Stomach (tissue), 9 donors: Measurements from ENCODE around the gene RWDD3. TPM values are rescaled to one million over a fixed set of nuclear protein-coding genes. Genes with fewer than 3 reads are reported as not detected.

ENCODE experiments used
- DNase-seq, 2 donors: peaks; one replicate each; pipeline versions ENCODE4 v3.0.0 to v3.0.0-alpha.2; 2013 to 2019
- H3K27ac ChIP-seq, 5 donors: fragments of 200-600 bp in 4 of 5; sonication (generic) in 4 of 5; one replicate each; pipeline ENCODE4 v1.5.1; 2013 to 2019; ENCODE audit warnings: mild to moderate bottlenecking in 1 of 5, moderate library complexity in 1 of 5
- H3K27me3 ChIP-seq, 3 donors: fragments of 200-600 bp; sonication (generic); one replicate each; pipeline ENCODE4 v1.5.1; 2017 to 2019; ENCODE audit warnings: mixed run types in 1 of 3
- H3K36me3 ChIP-seq, 4 donors: fragments of 200-600 bp; sonication (generic); 1 replicate in 3 of 4; 2 replicates in 1 of 4; pipeline ENCODE4 v1.5.1; 2016 to 2019
- H3K4me1 ChIP-seq, 4 donors: fragments of 200-600 bp; sonication (generic); one replicate each; pipeline ENCODE4 v1.5.1; 2016 to 2019
- H3K4me3 ChIP-seq, 4 donors: fragments of 200-600 bp; sonication (generic) in 3 of 4; one replicate each; pipeline ENCODE4 v1.5.1; 2016 to 2019; ENCODE audit warnings: mild to moderate bottlenecking in 1 of 4
- H3K9me3 ChIP-seq, 4 donors: fragments of 200-600 bp; sonication (generic); one replicate each; pipeline ENCODE4 v1.5.1; 2016 to 2019
- CTCF ChIP-seq, 7 experiments: fragments of 450-650 bp in 4 of 7; fragments of 200-600 bp in 3 of 7; sonication (generic) in 3 of 7; IDR thresholded peaks; one replicate each; pipeline ENCODE4 v1.5.1; 2016 to 2019; ENCODE audit warnings: antibody characterized with exemption in 7 of 7, control low read depth in 2 of 7, mild to moderate bottlenecking in 1 of 7
- EP300 ChIP-seq: sonication (generic); formaldehyde crosslinking; IDR thresholded peaks from one replicate; pipeline ENCODE4 v1.6.1; 2017; ENCODE audit warnings: antibody characterized with exemption
- POLR2A ChIP-seq, 4 donors: fragments of 450-650 bp; IDR thresholded peaks; one replicate each; pipeline ENCODE4 v1.6.1; 2016; ENCODE audit warnings: antibody characterized with exemption in 4 of 4, control low read depth in 2 of 4, mild to moderate bottlenecking in 1 of 4, moderate library complexity in 1 of 4
- POLR2AphosphoS5 ChIP-seq, 3 donors: sonication (generic); formaldehyde crosslinking; IDR thresholded peaks; one replicate each; pipeline ENCODE4 v1.6.1; 2016; ENCODE audit warnings: antibody characterized with exemption in 3 of 3
- WGBS, 5 donors: extraction: QIAGEN DNeasy Blood & Tissue Kit in 3 of 5; methylation state at CpG; one replicate each; pipeline versions ENCODE4 v1.1.5 to v1.1.7; 2013 to 2018; 5-methylcytosine and 5-hydroxymethylcytosine counted together
- intact Hi-C: fragments of 100-400 bp; cut with DNase I; formaldehyde crosslinking; loops from one replicate; pipeline ENCODE4 v1.15.1; 2023; ENCODE audit warnings: low total_unique reads
- polyA plus RNA-seq, 3 donors: library from polyadenylated mRNA; stranded (reverse); fragments of 200-250 nt; gene quantifications; one replicate each; pipeline ENCODE4 v1.2.3, GENCODE V29; 2013
- total RNA-seq, 5 donors: library from RNA; depleted of rRNA; stranded (reverse); fragments of >200 nt; gene quantifications; one replicate each; pipeline versions ENCODE4 v1.1.0 to v1.2.3, GENCODE V29; 2014 to 2016
- donor health status: healthy with polysubstance abuse.
- donor health status: Bipolar disorder and iron deficiency.
- donor health status: healthy.

Gene RWDD3
- total and polyA plus RNA-seq, 8 donors, result 8.1 to 36.2 (median 19.9) TPM

- 80 to 87% (median 84%) methylated on average over 6 of the region's 6 CpGs for WGBS, 5 donors
- intact Hi-C loops, result no loop called here
- Histone ChIP-seq H3K4me1 (peaks cover 0 to 16% (median 0%) of the 10 kb centered on the region in 4 donors), H3K27ac (no peak overlapping the region), H3K36me3 (no peaks in the 10 kb centered on the region), H3K27me3 (no peaks in the 10 kb centered on the region), H3K9me3 (no peaks in the 10 kb centered on the region), H3K4me3 (no peak overlapping the region)
- DNase-seq, result peak in 1 of 2 donors; percentile 31
- TF ChIP-seq CTCF (IDR thresholded peaks at IDR 0.05) (no peak), POLR2AphosphoS5 (IDR thresholded peaks at IDR 0.05) (no peak), EP300 (no peak), POLR2A (IDR thresholded peaks at IDR 0.05) (no peak)
Measured at GRCh38 chr1:95207223-95207935, 26.6 kb upstream of the RWDD3 start.

- Histone ChIP-seq H3K9me3 (no peaks in the 10 kb centered on the region), H3K36me3 (no peaks in the 10 kb centered on the region), H3K27ac (peak overlapping the region in 1 of 5 donors; percentile 41), H3K4me1 (peaks cover 0 to 15% (median 0%) of the 10 kb centered on the region in 4 donors), H3K4me3 (no peak overlapping the region), H3K27me3 (no peaks in the 10 kb centered on the region)
- intact Hi-C loops, result no loop called here
- WGBS, 5 donors, result 56 to 89% (median 61%) methylated on average over 3 of the region's 3 CpGs
- no peak for DNase-seq
- TF ChIP-seq POLR2A (IDR thresholded peaks at IDR 0.05), result no peak
- no peak for TF ChIP-seq CTCF (IDR thresholded peaks at IDR 0.05)
- TF ChIP-seq EP300, result no peak
- TF ChIP-seq POLR2AphosphoS5 (IDR thresholded peaks at IDR 0.05), result no peak
Measured at GRCh38 chr1:95208876-95209275, 25.1 kb upstream of the RWDD3 start.

GRCh38 chr1:95209291-95209690, 24.7 kb upstream of the RWDD3 start:
- no peaks in the 10 kb centered on the region for H3K9me3 ChIP-seq
- TF ChIP-seq POLR2AphosphoS5 (IDR thresholded peaks at IDR 0.05), result peak in 1 of 3 donors; percentile 42
- TF ChIP-seq CTCF (IDR thresholded peaks at IDR 0.05), result no peak
- TF ChIP-seq EP300, result no peak
- no peak for TF ChIP-seq POLR2A (IDR thresholded peaks at IDR 0.05)
- no peaks in the 10 kb centered on the region for H3K27me3 ChIP-seq
- no peak overlapping the region for H3K4me3 ChIP-seq
- intact Hi-C loops, result no loop called here
- H3K4me1 ChIP-seq, result peaks cover 0 to 11% (median 0%) of the 10 kb centered on the region in 4 donors
- DNase-seq, result peak in 1 of 2 donors; percentile 30
- H3K27ac ChIP-seq, result peak overlapping the region in 1 of 5 donors; percentile 41
- H3K36me3 ChIP-seq, result no peaks in the 10 kb centered on the region

GRCh38 chr1:95216292-95216990, 17.6 kb upstream of the RWDD3 start:
- peak in 1 of 2 donors; percentile 26 for DNase-seq
- H3K4me3 ChIP-seq, result no peak overlapping the region
- H3K36me3 ChIP-seq, result no peaks in the 10 kb centered on the region
- H3K27ac ChIP-seq, result no peak overlapping the region
- TF ChIP-seq EP300 (no peak), POLR2AphosphoS5 (IDR thresholded peaks at IDR 0.05) (no peak)
- no peaks in the 10 kb centered on the region for H3K27me3 ChIP-seq
- 79 to 88% (median 87%) methylated on average over 13 to 14 of the region's 14 CpGs for WGBS, 5 donors
- no peaks in the 10 kb centered on the region for H3K9me3 ChIP-seq
- no peaks in the 10 kb centered on the region for H3K4me1 ChIP-seq
- intact Hi-C loops, result no loop called here
